ENCODE data around the gene ABCA1. TPM values are rescaled to one million over a fixed set of nuclear protein-coding genes. Genes with fewer than 3 reads are reported as not detected.

The ABCA1 gene
- polyA plus RNA-seq, 3 donors = 2.0 to 5.1 (median 2.7) TPM

GRCh38 chr9:104921067-104921741 is 6.8 kb downstream of the ABCA1 start:
- H4K20me1 ChIP-seq (ENCODE audit: insufficient read depth, low read length) = peaks cover 90% of the 10 kb centered on the region
- peaks cover 35% of the 10 kb centered on the region for H3K79me2 ChIP-seq (ENCODE audit: insufficient read depth, low read length)
- H3K36me3 ChIP-seq (replicated peaks in 1 of 2; ENCODE audit: control insufficient read depth in 1 of 2, insufficient read depth in 2 of 2, low read length in 2 of 2) = no peaks in the 10 kb centered on the region
- no peak for TF ChIP-seq CTCF (IDR thresholded peaks at IDR 0.05)
- Mint-ChIP-seq H3K36me3 (peaks cover 0 to 21% of the 10 kb centered on the region in 2 donors), H3K4me3 (no peak overlapping the region), H3K4me1 (peaks cover 50% of the 10 kb centered on the region), H3K27me3 (ENCODE audit: low read depth in 3 of 3) (peaks cover 0 to 5% (median 0%) of the 10 kb centered on the region in 3 donors), H3K9me3 (no peaks in the 10 kb centered on the region), H3K27ac (no peak overlapping the region)
- DNase-seq = no peak
- no peaks in the 10 kb centered on the region for H3K27me3 ChIP-seq (ENCODE audit: control insufficient read depth in 2 of 2, insufficient read depth in 2 of 2, low read length in 2 of 2)
- no peak overlapping the region for H3K4me3 ChIP-seq (replicated peaks in 1 of 3; ENCODE audit: low read depth in 2 of 3, low read length in 3 of 3)
- no peak overlapping the region for H2AFZ ChIP-seq (ENCODE audit: insufficient read depth, low read depth, low read length, poor library complexity, severe bottlenecking)
- no peak overlapping the region for H3K9ac ChIP-seq (ENCODE audit: insufficient read depth, low read length, poor library complexity, severe bottlenecking)
- H3K4me2 ChIP-seq (replicated peaks; ENCODE audit: extremely low read depth, low read length, poor library complexity, severe bottlenecking) = no peak overlapping the region
- H3K9me3 ChIP-seq (replicated peaks in 1 of 2; ENCODE audit: control insufficient read depth in 1 of 2, insufficient read depth in 1 of 2, low read length in 2 of 2) = no peaks in the 10 kb centered on the region
- intact Hi-C loops (cut with micrococcal nuclease) = loop anchor here (10.0 kb wide), 2 partner anchors 324 to 774 kb away; partner anchors contain the start of genes SLC44A1 (in 1 of the 2) and TMEM38B (in 1 of the 2)
- no CpG with 5 or more reads among the region's 3 CpGs for WGBS (ENCODE audit: insufficient coverage)
- peaks cover 32 to 37% of the 10 kb centered on the region in 2 donors for H3K4me1 ChIP-seq (ENCODE audit: control insufficient read depth in 1 of 2, insufficient read depth in 2 of 2, low read length in 2 of 2)
- H3K27ac ChIP-seq (ENCODE audit: low read depth in 1 of 2, low read length in 2 of 2) = no peak overlapping the region

DNA sequence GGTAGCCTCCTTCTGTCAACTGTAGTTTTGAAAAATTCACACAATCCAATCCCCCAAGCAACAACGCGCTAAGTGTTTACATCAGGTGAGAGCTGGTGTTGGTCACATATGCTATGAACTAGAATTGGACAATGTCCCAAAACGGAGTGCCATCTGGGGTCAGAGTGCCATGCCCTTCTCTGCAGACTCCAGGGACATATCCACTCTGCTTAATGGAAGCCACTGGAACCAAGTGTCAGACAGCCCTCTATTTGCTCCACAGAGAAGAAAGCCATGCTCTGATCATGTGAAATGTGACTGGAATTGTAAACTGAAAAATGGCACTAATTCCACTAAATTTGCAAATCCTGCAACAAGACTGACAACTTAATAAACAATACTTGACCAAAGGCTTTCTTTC is 12.2 kb downstream of the ABCA1 start:
- WGBS (ENCODE audit: insufficient coverage) = 86% methylated on average over 1 of the region's 3 CpGs
- H3K4me3 ChIP-seq (replicated peaks in 1 of 3; ENCODE audit: low read depth in 2 of 3, low read length in 3 of 3) = no peak overlapping the region
- no peak overlapping the region for H3K27ac ChIP-seq (ENCODE audit: low read depth in 1 of 2, low read length in 2 of 2)
- H4K20me1 ChIP-seq (ENCODE audit: insufficient read depth, low read length) = peaks cover 90% of the 10 kb centered on the region
- H3K4me1 Mint-ChIP-seq = peaks cover 38% of the 10 kb centered on the region
- intact Hi-C loops (cut with micrococcal nuclease) = loop anchor here (5.0 kb wide), 2 partner anchors 33 to 38 kb away; no protein-coding TSS in a partner anchor
- no peaks in the 10 kb centered on the region for H3K36me3 ChIP-seq (replicated peaks in 1 of 2; ENCODE audit: control insufficient read depth in 1 of 2, insufficient read depth in 2 of 2, low read length in 2 of 2)
- H3K9me3 ChIP-seq (replicated peaks in 1 of 2; ENCODE audit: control insufficient read depth in 1 of 2, insufficient read depth in 1 of 2, low read length in 2 of 2) = no peaks in the 10 kb centered on the region
- peaks cover 38% of the 10 kb centered on the region for H3K79me2 ChIP-seq (ENCODE audit: insufficient read depth, low read length)
- H3K27me3 Mint-ChIP-seq (ENCODE audit: low read depth in 3 of 3) = peaks cover 0 to 2% (median 0%) of the 10 kb centered on the region in 3 donors
- no peak overlapping the region for H3K4me3 Mint-ChIP-seq
- peaks cover 0 to 18% of the 10 kb centered on the region in 2 donors for H3K36me3 Mint-ChIP-seq
- H3K4me2 ChIP-seq (replicated peaks; ENCODE audit: extremely low read depth, low read length, poor library complexity, severe bottlenecking) = no peak overlapping the region
- peaks cover 23 to 25% of the 10 kb centered on the region in 2 donors for H3K4me1 ChIP-seq (ENCODE audit: control insufficient read depth in 1 of 2, insufficient read depth in 2 of 2, low read length in 2 of 2)
- no peak overlapping the region for H3K27ac Mint-ChIP-seq
- H2AFZ ChIP-seq (ENCODE audit: insufficient read depth, low read depth, low read length, poor library complexity, severe bottlenecking) = no peak overlapping the region
- no peak for DNase-seq
- H3K27me3 ChIP-seq (ENCODE audit: control insufficient read depth in 2 of 2, insufficient read depth in 2 of 2, low read length in 2 of 2) = no peaks in the 10 kb centered on the region
- H3K9me3 Mint-ChIP-seq = no peaks in the 10 kb centered on the region
- no peak overlapping the region for H3K9ac ChIP-seq (ENCODE audit: insufficient read depth, low read length, poor library complexity, severe bottlenecking)
- TF ChIP-seq CTCF (IDR thresholded peaks at IDR 0.05) = no peak

Measured in CD14-positive monocyte (primary cell).